ENCODE measurements around the gene SCG5. TPM values are rescaled to one million over a fixed set of nuclear protein-coding genes. Genes with fewer than 3 reads are reported as not detected.
A peak's percentile ranks its signal among the peaks of the same experiment; 100 is the strongest.

The SCG5 gene
- polyA plus RNA-seq, 1 donor (not counting 4 experiments of a cell fraction or from before 2014, with no cell fraction given): 15.8 TPM

GRCh38 chr15:32717426-32718226, 76.1 kb downstream of the SCG5 start, which contains the start of gene GREM1:
TSS of gene GREM1 (plus strand) at chr15:32718004. CDS start at chr15:32730691, 12,687 bp downstream.
- Histone ChIP-seq H3K79me2 (ENCODE audit: control insufficient read depth, insufficient read depth, low read length) (no peaks in the 10 kb centered on the region), H2AFZ (ENCODE audit: control insufficient read depth, low read length) (peak within 1 kb of the TSS; percentile 53), H3K9me3 (ENCODE audit: control insufficient read depth, low read depth, low read length) (no peaks in the 10 kb centered on the region), H3K9me1 (ENCODE audit: control insufficient read depth, extremely low read depth, insufficient read depth, low read length) (no peaks in the 10 kb centered on the region), H3K4me2 (ENCODE audit: control insufficient read depth, extremely low read depth, insufficient read depth, low read depth, low read length) (peak within 1 kb of the TSS; percentile 78), H3K36me3 (ENCODE audit: control insufficient read depth in 2 of 2, extremely low read depth in 1 of 2, insufficient read depth in 2 of 2, low read length in 2 of 2) (no peaks in the 10 kb centered on the region), H3K27ac (ENCODE audit: control insufficient read depth, insufficient read depth, low read length) (no peak within 1 kb of the TSS), H4K20me1 (ENCODE audit: control insufficient read depth, extremely low read depth, insufficient read depth, low read length) (no peaks in the 10 kb centered on the region), H3K9ac (ENCODE audit: control insufficient read depth, extremely low read depth, insufficient read depth, low read length) (no peak within 1 kb of the TSS), H3K4me1 (ENCODE audit: control insufficient read depth, extremely low read depth, insufficient read depth, low read length) (peaks cover 9% of the 10 kb centered on the region), H3K27me3 (ENCODE audit: control insufficient read depth, extremely low read depth, insufficient read depth, low read length) (peaks cover 69% of the 10 kb centered on the region), H3K4me3 (ENCODE audit: control insufficient read depth in 2 of 3, extremely low read depth in 1 of 3, insufficient read depth in 2 of 3, low read depth in 1 of 3, low read length in 3 of 3) (peak within 1 kb of the TSS; percentile 20 to 53 (median 30))
- DNase-seq (ENCODE audit: low read depth, low spot score): no peak
- dilution Hi-C loops (cut with MboI; ENCODE audit: extremely low pct_ligation_motif_present, low sequenced_read_pairs): no loop called here
- TF ChIP-seq EZH2 (IDR thresholded peaks at IDR 0.05; ENCODE audit: low read length) (peak; percentile 46), CTCF (optimal IDR thresholded peaks at IDR 0.05 in 1 of 3, IDR thresholded peaks at IDR 0.05 in 1 of 3, conservative IDR thresholded peaks at IDR 0.05 in 1 of 3; ENCODE audit: extremely low read depth in 1 of 3, insufficient read depth in 2 of 3, low read length in 3 of 3) (no peak)
- no peak for FAIRE-seq

- no peaks in the 10 kb centered on the region for H3K9me1 ChIP-seq (ENCODE audit: control insufficient read depth, extremely low read depth, insufficient read depth, low read length)
- H3K4me2 ChIP-seq (ENCODE audit: control insufficient read depth, extremely low read depth, insufficient read depth, low read depth, low read length): peak overlapping the region; percentile 78
- H3K9ac ChIP-seq (ENCODE audit: control insufficient read depth, extremely low read depth, insufficient read depth, low read length): no peak overlapping the region
- no peaks in the 10 kb centered on the region for H3K9me3 ChIP-seq (ENCODE audit: control insufficient read depth, low read depth, low read length)
- peaks cover 9% of the 10 kb centered on the region for H3K4me1 ChIP-seq (ENCODE audit: control insufficient read depth, extremely low read depth, insufficient read depth, low read length)
- dilution Hi-C loops (cut with MboI; ENCODE audit: extremely low pct_ligation_motif_present, low sequenced_read_pairs): no loop called here
- H3K36me3 ChIP-seq (ENCODE audit: control insufficient read depth in 2 of 2, extremely low read depth in 1 of 2, insufficient read depth in 2 of 2, low read length in 2 of 2): no peaks in the 10 kb centered on the region
- no peak overlapping the region for H3K27ac ChIP-seq (ENCODE audit: control insufficient read depth, insufficient read depth, low read length)
- TF ChIP-seq CTCF (optimal IDR thresholded peaks at IDR 0.05 in 1 of 3, IDR thresholded peaks at IDR 0.05 in 1 of 3, conservative IDR thresholded peaks at IDR 0.05 in 1 of 3; ENCODE audit: extremely low read depth in 1 of 3, insufficient read depth in 2 of 3, low read length in 3 of 3): no peak
- peak; percentile 97 for TF ChIP-seq EZH2 (IDR thresholded peaks at IDR 0.05; ENCODE audit: low read length)
- no peak overlapping the region for H2AFZ ChIP-seq (ENCODE audit: control insufficient read depth, low read length)
- peak overlapping the region in 1 of 3 experiments; percentile 53 for H3K4me3 ChIP-seq (ENCODE audit: control insufficient read depth in 2 of 3, extremely low read depth in 1 of 3, insufficient read depth in 2 of 3, low read depth in 1 of 3, low read length in 3 of 3)
- DNase-seq (ENCODE audit: low read depth, low spot score) (no peak), FAIRE-seq (no peak)
- peaks cover 66% of the 10 kb centered on the region for H3K27me3 ChIP-seq (ENCODE audit: control insufficient read depth, extremely low read depth, insufficient read depth, low read length)
- no peaks in the 10 kb centered on the region for H3K79me2 ChIP-seq (ENCODE audit: control insufficient read depth, insufficient read depth, low read length)
- no peaks in the 10 kb centered on the region for H4K20me1 ChIP-seq (ENCODE audit: control insufficient read depth, extremely low read depth, insufficient read depth, low read length)
Observed at GRCh38 chr15:32718227-32718820, 76.8 kb downstream of the SCG5 start.
